ENCODE results near the gene PISD. TPM values are rescaled to one million over a fixed set of nuclear protein-coding genes. Genes with fewer than 3 reads are reported as not detected.
A peak's percentile ranks its signal among the peaks of the same experiment; 100 is the strongest.

PISD gene
- total and polyA plus RNA-seq, 7 donors = 10.2 to 24.2 (median 16.3) TPM

GRCh38 chr22:31652911-31653684, 8.9 kb downstream of the PISD start:
- peak overlapping the region; percentile 44 for H3K27ac ChIP-seq
- peaks cover 0 to 18% of the 10 kb centered on the region in 2 donors for H3K36me3 ChIP-seq (ENCODE audit: insufficient read depth in 1 of 2, low read depth in 1 of 2)
- H3K4me1 ChIP-seq = peaks cover 21% of the 10 kb centered on the region
- no peak overlapping the region for H3K4me3 ChIP-seq
- no peak for ATAC-seq
- TF ChIP-seq CTCF (IDR thresholded peaks at IDR 0.05) = no peak
- 87 to 90% (median 90%) methylated on average over 9 of the region's 9 CpGs for WGBS, 3 donors
- H3K9me3 ChIP-seq = no peaks in the 10 kb centered on the region
- no peak for DNase-seq
- intact Hi-C loops (cut with DNase I) = no loop called here
- H3K27me3 ChIP-seq (ENCODE audit: insufficient read depth in 3 of 3, low read length in 2 of 3) = no peaks in the 10 kb centered on the region

GRCh38 chr22:31652088-31652487, 9.9 kb downstream of the PISD start:
- intact Hi-C loops (cut with DNase I) = no loop called here
- Histone ChIP-seq H3K36me3 (ENCODE audit: insufficient read depth in 1 of 2, low read depth in 1 of 2) (peaks cover 2 to 29% of the 10 kb centered on the region in 2 donors), H3K4me1 (peaks cover 21% of the 10 kb centered on the region), H3K4me3 (no peak overlapping the region), H3K9me3 (no peaks in the 10 kb centered on the region), H3K27ac (peak overlapping the region; percentile 5), H3K27me3 (ENCODE audit: insufficient read depth in 3 of 3, low read length in 2 of 3) (no peaks in the 10 kb centered on the region)
- no peak for TF ChIP-seq CTCF (IDR thresholded peaks at IDR 0.05)
- DNase-seq = peak in 1 of 2 donors; percentile 60
- WGBS, 3 donors = 39 to 48% (median 44%) methylated on average over 9 of the region's 9 CpGs
- ATAC-seq = peak; percentile 63 to 78 (median 68)

- intact Hi-C loops (cut with DNase I) = no loop called here
- H3K4me3 ChIP-seq = no peak overlapping the region
- H3K4me1 ChIP-seq = peaks cover 21% of the 10 kb centered on the region
- TF ChIP-seq CTCF (IDR thresholded peaks at IDR 0.05) = no peak
- DNase-seq (no peak), ATAC-seq (no peak)
- peaks cover 6 to 33% of the 10 kb centered on the region in 2 donors for H3K36me3 ChIP-seq (ENCODE audit: insufficient read depth in 1 of 2, low read depth in 1 of 2)
- 85 to 90% (median 88%) methylated on average over 4 of the region's 4 CpGs for WGBS, 3 donors
- no peaks in the 10 kb centered on the region for H3K27me3 ChIP-seq (ENCODE audit: insufficient read depth in 3 of 3, low read length in 2 of 3)
- H3K9me3 ChIP-seq = no peaks in the 10 kb centered on the region
- H3K27ac ChIP-seq = peak overlapping the region; percentile 5
Observed at GRCh38 chr22:31651664-31652063, 10.4 kb downstream of the PISD start.

- intact Hi-C loops (cut with DNase I) = no loop called here
- ATAC-seq = peak in 2 of 4 donors; percentile 28 to 45
- no peak for TF ChIP-seq CTCF (IDR thresholded peaks at IDR 0.05)
- Histone ChIP-seq H3K36me3 (ENCODE audit: insufficient read depth in 1 of 2, low read depth in 1 of 2) (peaks cover 6 to 44% of the 10 kb centered on the region in 2 donors), H3K27ac (no peak overlapping the region), H3K4me1 (peaks cover 21% of the 10 kb centered on the region), H3K9me3 (no peaks in the 10 kb centered on the region), H3K27me3 (ENCODE audit: insufficient read depth in 3 of 3, low read length in 2 of 3) (no peaks in the 10 kb centered on the region), H3K4me3 (no peak overlapping the region)
- 68 to 75% (median 72%) methylated on average over 6 of the region's 6 CpGs for WGBS, 3 donors
- no peak for DNase-seq
Observed at GRCh38 chr22:31650391-31650790, 11.6 kb downstream of the PISD start.
